Right renal cortex interstitium (tissue), 3 donors: ENCODE data around the gene DDC. TPM values are rescaled to one million over a fixed set of nuclear protein-coding genes. Genes with fewer than 3 reads are reported as not detected.
"Not testable (repeated sequence)": the region's sequence is repeated elsewhere in the genome, so short reads cannot be mapped to it uniquely, and the experiment has no call there.

Experiments
- DNase-seq, 3 donors: peaks; one replicate each; pipeline ENCODE4 v3.0.0-alpha.2; 2013; ENCODE audit warnings: low read depth in 3 of 3, low spot score in 2 of 3
- polyA plus RNA-seq, 3 donors: library from polyadenylated mRNA; unstranded; fragments of 120-200 nt; gene quantifications; one replicate each; pipeline ENCODE4 v1.2.1, GENCODE V29; 2013; ENCODE audit not compliant: insufficient read length in 3 of 3

The DDC gene
- polyA plus RNA-seq, 3 donors, result 70.3 to 101 (median 83.9) TPM

- no peak for DNase-seq
Observed at GRCh38 chr7:50556247-50556991, 8.8 kb downstream of the DDC start.

- DNase-seq, result no peak
Observed at GRCh38 chr7:50555594-50556140, 9.5 kb downstream of the DDC start.

- no peak for DNase-seq
Observed at GRCh38 chr7:50554431-50555322, 10.5 kb downstream of the DDC start.

GRCh38 chr7:50553973-50554372, 11.2 kb downstream of the DDC start:
- DNase-seq, result no peak

GRCh38 chr7:50552921-50553320, 12.3 kb downstream of the DDC start:
- no peak for DNase-seq

GRCh38 chr7:50552139-50552538, 13.1 kb downstream of the DDC start:
- no peak for DNase-seq

- DNase-seq, result not testable (repeated sequence)
Observed at GRCh38 chr7:50545613-50546012, 19.6 kb downstream of the DDC start.

- no peak for DNase-seq
Observed at GRCh38 chr7:50544992-50545391, 20.2 kb downstream of the DDC start.

- DNase-seq, result no peak
Observed at GRCh38 chr7:50543776-50544442, 21.3 kb downstream of the DDC start.

GRCh38 chr7:50542132-50542531, 23.1 kb downstream of the DDC start:
- no peak for DNase-seq

GRCh38 chr7:50540785-50541579, 24.2 kb downstream of the DDC start:
- DNase-seq, result no peak

- DNase-seq, result no peak
Observed at GRCh38 chr7:50539725-50540124, 25.5 kb downstream of the DDC start.

GRCh38 chr7:50538478-50538877, 26.7 kb downstream of the DDC start:
- no peak for DNase-seq

GRCh38 chr7:50537417-50537816, 27.8 kb downstream of the DDC start:
- no peak for DNase-seq

- DNase-seq, result not testable (repeated sequence)
Observed at GRCh38 chr7:50535291-50535711, 29.9 kb downstream of the DDC start.

- DNase-seq, result no peak
Observed at GRCh38 chr7:50534690-50535290, 30.4 kb downstream of the DDC start.

GRCh38 chr7:50533866-50534265, 31.3 kb downstream of the DDC start:
- no peak for DNase-seq

GRCh38 chr7:50531928-50532327, 33.3 kb downstream of the DDC start:
- DNase-seq, result no peak

GRCh38 chr7:50531401-50531911, 33.7 kb downstream of the DDC start:
- no peak for DNase-seq

GRCh38 chr7:50530766-50531165, 34.4 kb downstream of the DDC start:
- DNase-seq, result no peak
